Trophoblast cell (in vitro differentiated cells and primary cell): ENCODE measurements around the gene GABRA5.
A peak's percentile ranks its signal among the peaks of the same experiment; 100 is the strongest.

Experiments used
- DNase-seq, 2 donors: peaks; one replicate each; pipeline ENCODE4 v3.0.0-alpha.2; 2016
- H2AFZ ChIP-seq: 2 replicates; pipeline ENCODE4 v1.6.1; 2013; ENCODE audit warnings: low read length, moderate library complexity, mild to moderate bottlenecking; ENCODE audit not compliant: insufficient read depth, poor library complexity
- H2AK5ac ChIP-seq: 2 replicates; pipeline ENCODE4 v1.6.1; 2013; ENCODE audit warnings: mild to moderate bottlenecking, low read length
- H2BK120ac ChIP-seq: 2 replicates; pipeline ENCODE4 v1.6.1; 2013; ENCODE audit warnings: low read length, mild to moderate bottlenecking, moderate library complexity; ENCODE audit not compliant: insufficient read depth, poor library complexity
- H2BK12ac ChIP-seq: 2 replicates; pipeline ENCODE4 v1.6.1; 2013; ENCODE audit warnings: mild to moderate bottlenecking, low read length, moderate library complexity
- H2BK5ac ChIP-seq: 2 replicates; pipeline ENCODE4 v1.6.1; 2013; ENCODE audit warnings: low read length, low read depth, moderate library complexity, mild to moderate bottlenecking; ENCODE audit not compliant: poor library complexity
- H3K14ac ChIP-seq: 2 replicates; pipeline ENCODE4 v1.6.1; 2013; ENCODE audit warnings: mild to moderate bottlenecking, low read length
- H3K18ac ChIP-seq: 2 replicates; pipeline ENCODE4 v1.6.1; 2013; ENCODE audit warnings: mild to moderate bottlenecking, low read length
- H3K23ac ChIP-seq: 2 replicates; pipeline ENCODE4 v1.6.1; 2013; ENCODE audit warnings: low read length
- H3K27ac ChIP-seq: 2 replicates; pipeline ENCODE4 v1.5.1; 2013; ENCODE audit warnings: low read depth, mild to moderate bottlenecking, inconsistent platforms, low read length, moderate library complexity
- H3K27me3 ChIP-seq: 2 replicates; pipeline ENCODE4 v1.6.1; 2013; ENCODE audit warnings: inconsistent platforms, mild to moderate bottlenecking, low read length, moderate library complexity; ENCODE audit not compliant: insufficient read depth
- H3K36me3 ChIP-seq, 2 experiments: 1 replicate in 1 of 2; 2 replicates in 1 of 2; pipeline ENCODE4 v1.6.1; 2013; ENCODE audit warnings: low read length in 2 of 2, mild to moderate bottlenecking in 2 of 2, moderate library complexity in 1 of 2; ENCODE audit not compliant: insufficient read depth in 2 of 2, control insufficient read depth in 1 of 2
- H3K4ac ChIP-seq: 2 replicates; pipeline ENCODE4 v1.6.1; 2013; ENCODE audit warnings: low read depth, mild to moderate bottlenecking, low read length, moderate library complexity
- H3K4me1 ChIP-seq, 2 experiments: 1 replicate in 1 of 2; 2 replicates in 1 of 2; pipeline ENCODE4 v1.6.1; 2013; ENCODE audit warnings: low read length in 2 of 2, mild to moderate bottlenecking in 2 of 2, moderate library complexity in 1 of 2; ENCODE audit not compliant: insufficient read depth in 2 of 2, control insufficient read depth in 1 of 2
- H3K4me2 ChIP-seq: 2 replicates; pipeline ENCODE4 v1.6.1; 2013; ENCODE audit warnings: inconsistent platforms, mild to moderate bottlenecking, low read length, moderate library complexity
- H3K4me3 ChIP-seq: 2 replicates; pipeline ENCODE4 v1.5.1; 2013; ENCODE audit warnings: mild to moderate bottlenecking, low read depth, low read length, inconsistent platforms
- H3K79me1 ChIP-seq: one replicate; pipeline ENCODE4 v1.6.1; 2013; ENCODE audit warnings: low read length
- H3K79me2 ChIP-seq: 2 replicates; pipeline ENCODE4 v1.6.1; 2013; ENCODE audit warnings: low read length, mild to moderate bottlenecking; ENCODE audit not compliant: control insufficient read depth, insufficient read depth, poor library complexity
- H3K9ac ChIP-seq: 2 replicates; pipeline ENCODE4 v1.6.1; 2013; ENCODE audit warnings: mild to moderate bottlenecking, low read length
- H3K9me3 ChIP-seq: 2 replicates; pipeline ENCODE4 v1.6.1; 2013; ENCODE audit warnings: low read depth, mild to moderate bottlenecking, control low read depth, inconsistent platforms, low read length; ENCODE audit not compliant: insufficient read depth
- H4K12ac ChIP-seq: 2 replicates; pipeline ENCODE4 v1.6.1; 2013; ENCODE audit warnings: low read depth, mild to moderate bottlenecking, low read length, moderate library complexity
- H4K8ac ChIP-seq: 2 replicates; pipeline ENCODE4 v1.6.1; 2013; ENCODE audit warnings: low read depth, mild to moderate bottlenecking, low read length, moderate library complexity
- H4K91ac ChIP-seq: one replicate; pipeline ENCODE4 v1.6.1; 2013; ENCODE audit warnings: low read depth, mild to moderate bottlenecking, low read length, moderate library complexity
- WGBS: extraction: QIAGEN DNeasy Blood & Tissue Kit; methylation state at CpG from one replicate; pipeline ENCODE4 v1.1.7; 2013; ENCODE audit warnings: missing lambda C conversion rate; ENCODE audit not compliant: insufficient read length, insufficient coverage; ENCODE audit errors: extremely low coverage; 5-methylcytosine and 5-hydroxymethylcytosine counted together

Gene GABRA5

GRCh38 chr15:26888761-26889160 lies 21.9 kb downstream of the GABRA5 start:
- H2AFZ ChIP-seq, result no peak overlapping the region
- DNase-seq, result no peak
- no peak overlapping the region for H4K12ac ChIP-seq
- no peak overlapping the region for H3K9ac ChIP-seq
- no peak overlapping the region for H2BK120ac ChIP-seq
- peaks cover 9% of the 10 kb centered on the region for H3K9me3 ChIP-seq
- H3K4ac ChIP-seq, result no peak overlapping the region
- H3K23ac ChIP-seq, result no peak overlapping the region
- H2BK5ac ChIP-seq, result no peak overlapping the region
- no peaks in the 10 kb centered on the region for H3K79me2 ChIP-seq
- no peak overlapping the region for H2BK12ac ChIP-seq
- H3K4me1 ChIP-seq, result peaks cover 2 to 3% of the 10 kb centered on the region in 2 experiments
- no peak overlapping the region for H3K27ac ChIP-seq
- no peak overlapping the region for H3K14ac ChIP-seq
- H3K4me2 ChIP-seq, result no peak overlapping the region
- no peaks in the 10 kb centered on the region for H3K36me3 ChIP-seq
- no peak overlapping the region for H3K18ac ChIP-seq
- H3K4me3 ChIP-seq, result no peak overlapping the region
- H3K79me1 ChIP-seq, result no peaks in the 10 kb centered on the region
- no CpG with 5 or more reads among the region's 8 CpGs for WGBS
- no peaks in the 10 kb centered on the region for H3K27me3 ChIP-seq
- no peak overlapping the region for H4K8ac ChIP-seq
- H4K91ac ChIP-seq, result no peak overlapping the region
- no peak overlapping the region for H2AK5ac ChIP-seq

GRCh38 chr15:26889298-26889898 lies 22.5 kb downstream of the GABRA5 start:
- Histone ChIP-seq H3K79me1 (no peaks in the 10 kb centered on the region), H3K4ac (no peak overlapping the region), H2AK5ac (no peak overlapping the region), H3K18ac (no peak overlapping the region), H2BK5ac (no peak overlapping the region), H4K91ac (no peak overlapping the region), H4K8ac (no peak overlapping the region), H3K27me3 (no peaks in the 10 kb centered on the region), H3K4me2 (no peak overlapping the region), H3K14ac (no peak overlapping the region), H4K12ac (no peak overlapping the region), H3K4me1 (peaks cover 2 to 3% of the 10 kb centered on the region in 2 experiments), H2AFZ (no peak overlapping the region), H2BK12ac (no peak overlapping the region), H3K4me3 (no peak overlapping the region), H3K27ac (no peak overlapping the region), H3K9ac (no peak overlapping the region), H3K9me3 (peaks cover 9% of the 10 kb centered on the region), H3K23ac (no peak overlapping the region), H2BK120ac (no peak overlapping the region), H3K36me3 (no peaks in the 10 kb centered on the region), H3K79me2 (no peaks in the 10 kb centered on the region)
- peak; percentile 42 to 73 for DNase-seq
- no CpG with 5 or more reads among the region's 5 CpGs for WGBS

GRCh38 chr15:26890451-26890850 lies 23.6 kb downstream of the GABRA5 start:
- Histone ChIP-seq H3K27me3 (no peaks in the 10 kb centered on the region), H2BK12ac (no peak overlapping the region), H3K4me1 (peaks cover 2 to 3% of the 10 kb centered on the region in 2 experiments), H3K79me2 (no peaks in the 10 kb centered on the region), H3K27ac (no peak overlapping the region), H3K4me3 (no peak overlapping the region), H3K4me2 (no peak overlapping the region), H3K18ac (no peak overlapping the region), H4K91ac (no peak overlapping the region), H3K23ac (no peak overlapping the region), H2BK120ac (no peak overlapping the region), H3K79me1 (no peaks in the 10 kb centered on the region), H4K8ac (no peak overlapping the region), H3K9ac (no peak overlapping the region), H3K36me3 (no peaks in the 10 kb centered on the region), H2AFZ (no peak overlapping the region), H4K12ac (no peak overlapping the region), H3K9me3 (peaks cover 9% of the 10 kb centered on the region), H2BK5ac (no peak overlapping the region), H3K4ac (no peak overlapping the region), H3K14ac (no peak overlapping the region), H2AK5ac (no peak overlapping the region)
- no peak for DNase-seq
- no CpG with 5 or more reads among the region's 7 CpGs for WGBS

GRCh38 chr15:26890988-26891387 lies 24.1 kb downstream of the GABRA5 start:
- no peak overlapping the region for H2AK5ac ChIP-seq
- WGBS, result no CpG with 5 or more reads among the region's 6 CpGs

More at GRCh38 chr15:26890988-26891387, 24.1 kb downstream of the GABRA5 start:
- H3K9ac ChIP-seq, result no peak overlapping the region
- no peak overlapping the region for H3K23ac ChIP-seq
- H3K4ac ChIP-seq, result no peak overlapping the region
- no peak overlapping the region for H4K12ac ChIP-seq
- peaks cover 2 to 3% of the 10 kb centered on the region in 2 experiments for H3K4me1 ChIP-seq
- H3K4me2 ChIP-seq, result no peak overlapping the region
- no peak overlapping the region for H2BK120ac ChIP-seq
- H3K14ac ChIP-seq, result no peak overlapping the region
- H3K27me3 ChIP-seq, result no peaks in the 10 kb centered on the region
- H3K79me2 ChIP-seq, result no peaks in the 10 kb centered on the region
- H3K36me3 ChIP-seq, result no peaks in the 10 kb centered on the region
- DNase-seq, result no peak
- H3K9me3 ChIP-seq, result peaks cover 8% of the 10 kb centered on the region
- H3K4me3 ChIP-seq, result no peak overlapping the region
- no peak overlapping the region for H2AFZ ChIP-seq
- no peak overlapping the region for H2BK12ac ChIP-seq
- H3K27ac ChIP-seq, result no peak overlapping the region
- H3K79me1 ChIP-seq, result no peaks in the 10 kb centered on the region
- no peak overlapping the region for H4K8ac ChIP-seq
- no peak overlapping the region for H2BK5ac ChIP-seq
- H3K18ac ChIP-seq, result no peak overlapping the region
- H4K91ac ChIP-seq, result no peak overlapping the region
